ENCODE measurements around the gene SYT17. TPM values are rescaled to one million over a fixed set of nuclear protein-coding genes. Genes with fewer than 3 reads are reported as not detected.
"Not testable (repeated sequence)": the region's sequence is repeated elsewhere in the genome, so short reads cannot be mapped to it uniquely, and the experiment has no call there.

The SYT17 gene
- total RNA-seq, 2 donors from 2014 or later, result not detected

GRCh38 chr16:19173059-19173458 is 5.0 kb downstream of the SYT17 start:
- H3K4me1 Mint-ChIP-seq (ENCODE audit: low read depth in 2 of 2), result no peaks in the 10 kb centered on the region
- no peak overlapping the region for H3K4me3 Mint-ChIP-seq
- DNase-seq (ENCODE audit: low spot score) (no peak), ATAC-seq (no peak)
- H3K27me3 Mint-ChIP-seq, result peaks cover 19 to 24% of the 10 kb centered on the region in 2 donors
- H3K36me3 Mint-ChIP-seq, result no peaks in the 10 kb centered on the region
- no peak overlapping the region for H3K27ac Mint-ChIP-seq
- H3K9me3 Mint-ChIP-seq, result no peaks in the 10 kb centered on the region

GRCh38 chr16:19173649-19174383 is 5.8 kb downstream of the SYT17 start:
- H3K27me3 Mint-ChIP-seq, result peaks cover 19 to 24% of the 10 kb centered on the region in 2 donors
- H3K4me3 Mint-ChIP-seq, result no peak overlapping the region
- no peak for DNase-seq (ENCODE audit: low spot score)
- H3K4me1 Mint-ChIP-seq (ENCODE audit: low read depth in 2 of 2), result no peaks in the 10 kb centered on the region
- H3K27ac Mint-ChIP-seq, result no peak overlapping the region
- H3K9me3 Mint-ChIP-seq, result no peaks in the 10 kb centered on the region
- no peak for ATAC-seq
- no peaks in the 10 kb centered on the region for H3K36me3 Mint-ChIP-seq

- H3K27ac Mint-ChIP-seq, result no peak overlapping the region
- H3K4me1 Mint-ChIP-seq (ENCODE audit: low read depth in 2 of 2), result no peaks in the 10 kb centered on the region
- DNase-seq (ENCODE audit: low spot score) (no peak), ATAC-seq (no peak)
- no peak overlapping the region for H3K4me3 Mint-ChIP-seq
- H3K36me3 Mint-ChIP-seq, result no peaks in the 10 kb centered on the region
- no peaks in the 10 kb centered on the region for H3K9me3 Mint-ChIP-seq
- peaks cover 18 to 24% of the 10 kb centered on the region in 2 donors for H3K27me3 Mint-ChIP-seq
Observed at GRCh38 chr16:19174478-19174877, 6.4 kb downstream of the SYT17 start.

GRCh38 chr16:19175492-19176262 is 7.6 kb downstream of the SYT17 start:
- Mint-ChIP-seq H3K27ac (no peak overlapping the region), H3K27me3 (peaks cover 18 to 22% of the 10 kb centered on the region in 2 donors), H3K36me3 (no peaks in the 10 kb centered on the region), H3K4me1 (ENCODE audit: low read depth in 2 of 2) (no peaks in the 10 kb centered on the region), H3K9me3 (no peaks in the 10 kb centered on the region), H3K4me3 (no peak overlapping the region)
- DNase-seq (ENCODE audit: low spot score) (no peak), ATAC-seq (no peak)

DNA sequence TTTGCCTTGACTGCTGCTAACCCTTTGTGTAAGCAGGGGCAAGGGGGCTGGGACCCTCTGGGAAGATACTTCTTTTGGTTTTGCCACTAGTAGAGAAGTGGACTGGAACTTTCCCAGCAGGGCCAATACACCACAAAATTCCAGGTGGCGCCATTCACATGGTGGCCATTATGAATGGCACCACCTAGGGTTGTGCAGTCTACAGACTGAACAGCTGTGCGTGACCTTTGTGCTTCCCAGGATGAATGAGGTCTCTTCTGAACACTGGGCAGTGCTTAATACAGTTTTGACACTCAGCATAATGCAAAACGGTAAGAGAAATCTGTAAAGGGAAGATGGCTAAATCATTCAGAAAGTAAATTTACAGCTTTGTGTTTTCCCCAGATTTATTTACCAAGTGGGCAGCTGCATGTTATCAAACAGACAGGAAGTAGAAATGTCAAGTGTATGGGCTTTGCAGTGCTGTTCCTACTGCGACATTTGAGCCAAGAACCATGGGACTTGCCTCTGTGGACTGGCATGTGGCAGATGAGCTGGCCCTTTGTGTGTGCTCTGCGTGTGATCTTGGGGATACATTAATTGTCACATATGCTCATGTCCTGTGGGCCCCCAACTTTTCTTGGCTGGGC is 9.2 kb downstream of the SYT17 start:
- H3K36me3 Mint-ChIP-seq, result no peaks in the 10 kb centered on the region
- peaks cover 18 to 28% of the 10 kb centered on the region in 2 donors for H3K27me3 Mint-ChIP-seq
- no peak for ATAC-seq
- no peak overlapping the region for H3K27ac Mint-ChIP-seq
- no peaks in the 10 kb centered on the region for H3K4me1 Mint-ChIP-seq (ENCODE audit: low read depth in 2 of 2)
- no peaks in the 10 kb centered on the region for H3K9me3 Mint-ChIP-seq
- DNase-seq (ENCODE audit: low spot score), result no peak
- no peak overlapping the region for H3K4me3 Mint-ChIP-seq

- H3K9me3 Mint-ChIP-seq, result no peaks in the 10 kb centered on the region
- H3K4me1 Mint-ChIP-seq (ENCODE audit: low read depth in 2 of 2), result no peaks in the 10 kb centered on the region
- no peak overlapping the region for H3K27ac Mint-ChIP-seq
- H3K27me3 Mint-ChIP-seq, result peaks cover 9 to 28% of the 10 kb centered on the region in 2 donors
- H3K36me3 Mint-ChIP-seq, result no peaks in the 10 kb centered on the region
- H3K4me3 Mint-ChIP-seq, result no peak overlapping the region
- ATAC-seq (peak in 1 of 2 donors; percentile 51), DNase-seq (ENCODE audit: low spot score) (no peak)
Observed at GRCh38 chr16:19179546-19180490, 11.8 kb downstream of the SYT17 start.

- Mint-ChIP-seq H3K4me1 (ENCODE audit: low read depth in 2 of 2) (no peaks in the 10 kb centered on the region), H3K4me3 (no peak overlapping the region), H3K27ac (no peak overlapping the region), H3K27me3 (peaks cover 9 to 27% of the 10 kb centered on the region in 2 donors), H3K36me3 (no peaks in the 10 kb centered on the region), H3K9me3 (no peaks in the 10 kb centered on the region)
- ATAC-seq, result no peak
- DNase-seq (ENCODE audit: low spot score), result no peak
Observed at GRCh38 chr16:19180741-19181140, 12.7 kb downstream of the SYT17 start.

- no peak for ATAC-seq
- DNase-seq (ENCODE audit: low spot score), result no peak
- no peak overlapping the region for H3K4me3 Mint-ChIP-seq
- no peaks in the 10 kb centered on the region for H3K4me1 Mint-ChIP-seq (ENCODE audit: low read depth in 2 of 2)
- no peaks in the 10 kb centered on the region for H3K36me3 Mint-ChIP-seq
- no peaks in the 10 kb centered on the region for H3K9me3 Mint-ChIP-seq
- no peak overlapping the region for H3K27ac Mint-ChIP-seq
- peaks cover 6 to 19% of the 10 kb centered on the region in 2 donors for H3K27me3 Mint-ChIP-seq
Observed at GRCh38 chr16:19182481-19182880, 14.4 kb downstream of the SYT17 start.

- H3K9me3 Mint-ChIP-seq, result no peaks in the 10 kb centered on the region
- DNase-seq (ENCODE audit: low spot score) (no peak), ATAC-seq (no peak)
- no peaks in the 10 kb centered on the region for H3K4me1 Mint-ChIP-seq (ENCODE audit: low read depth in 2 of 2)
- H3K4me3 Mint-ChIP-seq, result no peak overlapping the region
- H3K27ac Mint-ChIP-seq, result no peak overlapping the region
- H3K27me3 Mint-ChIP-seq, result peaks cover 6 to 19% of the 10 kb centered on the region in 2 donors
- no peaks in the 10 kb centered on the region for H3K36me3 Mint-ChIP-seq
Observed at GRCh38 chr16:19183187-19183586, 15.1 kb downstream of the SYT17 start.

DNA sequence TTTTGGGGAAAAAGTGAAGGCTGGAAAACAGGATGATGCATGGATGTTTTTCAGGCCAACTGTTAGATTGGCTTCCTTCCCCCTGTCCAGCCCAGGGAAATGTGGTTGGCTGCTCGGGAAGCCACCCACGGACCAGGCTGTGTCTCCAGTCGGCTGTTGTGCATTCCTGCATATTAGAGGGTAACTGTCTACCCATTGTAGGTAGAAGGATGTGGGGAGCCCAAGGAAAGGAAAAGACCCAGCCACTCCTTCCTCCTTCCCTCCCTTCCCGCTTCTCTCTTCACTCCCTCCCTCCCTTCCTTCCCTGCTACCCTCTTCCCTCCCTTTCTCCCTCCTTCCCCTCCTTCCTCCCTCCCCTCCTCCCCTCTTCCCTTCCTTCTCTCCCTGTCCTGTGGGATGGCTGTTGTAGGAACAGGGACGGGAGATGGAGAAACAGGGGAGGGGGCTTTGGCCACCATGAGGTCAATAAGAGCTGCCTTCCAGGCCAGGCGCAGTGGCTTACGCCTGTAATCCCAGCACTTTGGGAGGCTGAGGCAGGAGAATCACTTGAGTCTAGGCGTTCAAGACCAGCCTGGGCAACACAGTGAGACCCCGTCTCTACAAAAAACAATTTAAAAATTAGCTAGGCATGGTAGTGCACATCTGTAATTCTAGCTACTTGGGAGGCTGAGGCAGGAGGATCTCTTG is 16.9 kb downstream of the SYT17 start:
- H3K36me3 Mint-ChIP-seq, result no peaks in the 10 kb centered on the region

GRCh38 chr16:19185510-19185851 is 17.4 kb downstream of the SYT17 start:
- H3K27ac Mint-ChIP-seq, result no peak overlapping the region
- no peak overlapping the region for H3K4me3 Mint-ChIP-seq
- ATAC-seq (no peak), DNase-seq (ENCODE audit: low spot score) (no peak)
- no peaks in the 10 kb centered on the region for H3K36me3 Mint-ChIP-seq
- H3K4me1 Mint-ChIP-seq (ENCODE audit: low read depth in 2 of 2), result no peaks in the 10 kb centered on the region
- H3K27me3 Mint-ChIP-seq, result peaks cover 3 to 10% of the 10 kb centered on the region in 2 donors
- H3K9me3 Mint-ChIP-seq, result no peaks in the 10 kb centered on the region

More for the DNA sequence above, 16.9 kb downstream of the SYT17 start:
- Mint-ChIP-seq H3K27me3 (peaks cover 7 to 13% of the 10 kb centered on the region in 2 donors), H3K4me3 (no peak overlapping the region), H3K4me1 (ENCODE audit: low read depth in 2 of 2) (no peaks in the 10 kb centered on the region), H3K27ac (no peak overlapping the region), H3K9me3 (no peaks in the 10 kb centered on the region)
- DNase-seq (ENCODE audit: low spot score), result no peak
- no peak for ATAC-seq

GRCh38 chr16:19186408-19186807 is 18.4 kb downstream of the SYT17 start:
- no peak overlapping the region for H3K4me3 Mint-ChIP-seq
- ATAC-seq (no peak), DNase-seq (ENCODE audit: low spot score) (no peak)
- no peak overlapping the region for H3K27ac Mint-ChIP-seq
- peaks cover under 1 to 5% of the 10 kb centered on the region in 2 donors for H3K27me3 Mint-ChIP-seq
- H3K4me1 Mint-ChIP-seq (ENCODE audit: low read depth in 2 of 2), result no peaks in the 10 kb centered on the region
- no peaks in the 10 kb centered on the region for H3K9me3 Mint-ChIP-seq
- H3K36me3 Mint-ChIP-seq, result no peaks in the 10 kb centered on the region

GRCh38 chr16:19187961-19188360 is 19.9 kb downstream of the SYT17 start:
- DNase-seq (ENCODE audit: low spot score), result not testable (repeated sequence)

More at GRCh38 chr16:19187961-19188360, 19.9 kb downstream of the SYT17 start:
- H3K9me3 Mint-ChIP-seq; ATAC-seq; H3K27ac Mint-ChIP-seq; H3K27me3 Mint-ChIP-seq; H3K4me3 Mint-ChIP-seq; H3K36me3 Mint-ChIP-seq; H3K4me1 Mint-ChIP-seq (ENCODE audit: low read depth in 2 of 2): not testable (repeated sequence)

Measured in natural killer cell treated with Interleukin-12 subunit alpha and Interleukin-12 subunit beta and Interleukin-15 and Interleukin-18, amount 100 ng/mL, for 72 hours (primary cell).